NCI-H345 (cell line): Measurements from ENCODE around the gene CDH26.
A peak's percentile ranks its signal among the peaks of the same experiment; 100 is the strongest.

Experiments used
- DNase-seq: peaks from one replicate; lab custom pipeline; 2025; lab: John Stamatoyannopoulos, UW

The CDH26 gene

GRCh38 chr20:59958123-59958522, at the start of gene CDH26:
TSS of gene CDH26 (plus strand) at chr20:59958423. CDS start at chr20:59958727, 304 bp downstream.
- DNase-seq: no peak

GRCh38 chr20:59908855-59909254, 49.4 kb upstream of the CDH26 start:
- no peak for DNase-seq

- no peak for DNase-seq
Measured at GRCh38 chr20:59911041-59911440, 47.2 kb upstream of the CDH26 start.

- DNase-seq: no peak
Measured at GRCh38 chr20:59912609-59913008, 45.6 kb upstream of the CDH26 start.

- no peak for DNase-seq
Measured at GRCh38 chr20:59920944-59921343, 37.3 kb upstream of the CDH26 start.

GRCh38 chr20:59923514-59923913, 34.7 kb upstream of the CDH26 start:
- DNase-seq: no peak

- DNase-seq: no peak
Measured at GRCh38 chr20:59925359-59925758, 32.9 kb upstream of the CDH26 start.

GRCh38 chr20:59925899-59926298, 32.3 kb upstream of the CDH26 start:
- no peak for DNase-seq

- DNase-seq: no peak
Measured at GRCh38 chr20:59931511-59932312, 26.5 kb upstream of the CDH26 start.

GRCh38 chr20:59932616-59933295, 25.5 kb upstream of the CDH26 start:
- DNase-seq: no peak

GRCh38 chr20:59933296-59933848, 24.9 kb upstream of the CDH26 start, which contains the start of gene SYCP2:
TSS of gene SYCP2 (minus strand) at chr20:59933637. CDS start at chr20:59922413, 11,224 bp downstream.
- DNase-seq: no peak

GRCh38 chr20:59933849-59934585, 24.2 kb upstream of the CDH26 start:
- peak; percentile 67 for DNase-seq

GRCh38 chr20:59935457-59936185, 22.6 kb upstream of the CDH26 start:
- no peak for DNase-seq

GRCh38 chr20:59936409-59936808, 21.8 kb upstream of the CDH26 start:
- DNase-seq: no peak

GRCh38 chr20:59937150-59937549, 21.1 kb upstream of the CDH26 start:
- DNase-seq: no peak

GRCh38 chr20:59938221-59938620, 20.0 kb upstream of the CDH26 start:
- DNase-seq: no peak

- no peak for DNase-seq
Measured at GRCh38 chr20:59938696-59939051, 19.5 kb upstream of the CDH26 start.

GRCh38 chr20:59939052-59939878, 19.0 kb upstream of the CDH26 start:
- DNase-seq: no peak

GRCh38 chr20:59939879-59940128, 18.4 kb upstream of the CDH26 start:
- no peak for DNase-seq

- DNase-seq: peak; percentile 89
Measured at GRCh38 chr20:59940129-59940955, 17.9 kb upstream of the CDH26 start, which contains the start of the genes FAM217B and PPP1R3D. TSS of gene FAM217B (plus strand) at chr20:59940389. CDS start at chr20:59943944, 3,555 bp downstream. TSS of gene PPP1R3D (minus strand) at chr20:59940305. CDS start at chr20:59939931, 374 bp downstream.
